Suprapubic skin (tissue), 3 donors: ENCODE data around the gene NTN1.

Experiments used
- CTCF ChIP-seq, 2 donors: fragments of 200-600 bp in 1 of 2; fragments of 450-650 bp in 1 of 2; sonication (generic) in 1 of 2; IDR thresholded peaks; one replicate each; pipeline ENCODE4 v1.5.1; 2016 to 2019; ENCODE audit warnings: antibody characterized with exemption in 2 of 2, mild to moderate bottlenecking in 1 of 2, moderate library complexity in 1 of 2
- POLR2AphosphoS5 ChIP-seq, 3 donors: sonication (generic); formaldehyde crosslinking; IDR thresholded peaks; one replicate each; pipeline ENCODE4 v1.6.1; 2017; ENCODE audit warnings: antibody characterized with exemption in 3 of 3

- TF ChIP-seq CTCF (IDR thresholded peaks at IDR 0.05), result no peak
- no peak for TF ChIP-seq POLR2AphosphoS5 (IDR thresholded peaks at IDR 0.05)
Measured at GRCh38 chr17:9020824-9021157, 519 bp upstream of the NTN1 start.
